Measurements from ENCODE around the gene ANP32B.

Gene ANP32B

GRCh38 chr9:98031935-98032334, 48.8 kb downstream of the ANP32B start:
- no peak for DNase-seq

DNA sequence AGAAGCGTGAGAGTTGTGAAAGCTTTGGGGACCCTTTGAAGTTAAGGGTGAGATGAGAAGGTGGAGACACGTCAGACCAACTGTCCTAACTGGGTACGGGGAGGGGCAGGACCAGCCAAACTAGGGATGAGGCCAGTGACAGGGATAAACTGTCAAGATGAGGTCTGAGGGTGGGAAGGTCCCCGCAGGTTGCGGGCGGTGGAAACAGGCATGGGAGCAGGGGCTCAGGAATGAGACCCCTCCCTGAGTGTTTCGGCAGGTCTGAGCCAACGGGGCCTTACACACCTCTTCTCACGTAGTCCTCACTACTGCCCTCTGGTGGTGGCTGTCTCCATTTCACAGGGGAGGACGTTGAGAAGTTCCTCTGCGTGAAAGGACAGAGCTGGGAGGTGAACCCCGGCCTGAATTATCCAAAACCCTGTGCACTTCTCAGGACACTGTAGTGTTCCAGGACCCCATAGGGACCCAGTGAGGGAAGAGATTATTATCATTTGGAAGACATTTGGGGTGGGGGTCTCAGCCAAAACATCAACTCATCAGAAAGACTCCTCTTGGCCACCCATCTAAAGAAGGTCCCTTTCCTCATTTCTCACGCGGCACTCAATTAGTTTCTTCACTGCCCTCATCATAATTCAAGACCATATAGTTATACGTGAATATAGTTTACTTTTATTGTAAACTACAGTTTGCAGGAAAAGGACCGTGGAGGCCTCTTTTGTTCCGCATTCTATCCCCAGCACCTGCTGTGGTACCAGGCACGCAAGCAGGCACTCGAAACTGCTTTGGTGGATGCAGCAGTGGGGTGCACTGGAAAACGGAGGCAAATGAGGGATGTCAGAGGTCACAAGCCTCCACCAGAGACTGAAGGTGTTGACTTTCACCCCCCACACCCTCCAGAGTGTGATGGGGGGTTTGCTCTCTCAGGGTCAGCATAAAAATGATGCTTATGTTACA, 51.7 kb downstream of the ANP32B start:
- peak; percentile 66 to 86 (median 84) for DNase-seq

GRCh38 chr9:98037357-98037756, 54.2 kb downstream of the ANP32B start:
- DNase-seq: no peak

- peak in 1 of 5 experiments; percentile 22 for DNase-seq
Observed at GRCh38 chr9:98038958-98039357, 55.8 kb downstream of the ANP32B start.

DNA sequence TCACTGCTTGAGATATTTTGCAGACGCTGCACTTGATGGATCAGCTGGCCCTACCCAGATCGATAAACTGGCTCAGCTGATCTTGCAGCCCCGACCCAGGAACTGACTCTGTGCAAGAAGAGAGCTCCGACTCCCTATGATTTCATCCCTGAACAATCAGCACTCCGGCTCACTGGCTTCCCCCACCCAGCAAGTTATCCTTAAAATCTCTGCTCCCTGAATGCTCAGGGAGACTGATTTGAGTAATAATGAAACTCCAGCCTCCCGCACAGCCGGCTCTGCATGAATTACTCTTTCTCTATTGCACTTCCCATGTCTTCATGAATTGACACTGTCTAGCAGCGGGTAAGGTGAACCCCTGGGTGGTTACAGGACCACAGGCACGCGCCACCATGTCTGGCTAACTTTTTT, 56.5 kb downstream of the ANP32B start:
- DNase-seq: peak in 1 of 5 experiments; percentile 27

GRCh38 chr9:98040212-98040611, 57.1 kb downstream of the ANP32B start:
- no peak for DNase-seq

DNA sequence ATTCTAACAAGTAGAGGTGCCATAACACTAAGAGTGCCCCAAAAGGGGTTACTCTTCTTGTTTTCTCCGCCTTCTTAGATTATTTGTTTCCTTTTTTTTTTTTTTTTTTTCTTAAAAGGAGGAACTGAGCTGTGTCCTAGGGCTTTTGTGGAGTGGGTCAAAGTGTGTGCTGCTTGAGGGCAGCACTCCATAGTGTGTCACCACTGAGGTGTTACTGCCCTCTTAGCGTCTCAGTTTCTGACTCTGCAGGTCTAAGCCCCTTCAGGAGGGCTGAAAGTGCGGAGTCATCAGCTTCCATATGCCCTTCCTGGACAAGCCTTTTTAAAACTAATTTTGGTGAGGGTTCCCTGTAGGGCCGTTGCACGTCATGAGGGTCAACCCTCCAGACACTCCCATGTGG, 60.8 kb downstream of the ANP32B start:
- DNase-seq: no peak

- peak in 2 of 5 experiments; percentile 57 to 85 for DNase-seq
Observed at GRCh38 chr9:98045234-98046179, 62.4 kb downstream of the ANP32B start.

DNA sequence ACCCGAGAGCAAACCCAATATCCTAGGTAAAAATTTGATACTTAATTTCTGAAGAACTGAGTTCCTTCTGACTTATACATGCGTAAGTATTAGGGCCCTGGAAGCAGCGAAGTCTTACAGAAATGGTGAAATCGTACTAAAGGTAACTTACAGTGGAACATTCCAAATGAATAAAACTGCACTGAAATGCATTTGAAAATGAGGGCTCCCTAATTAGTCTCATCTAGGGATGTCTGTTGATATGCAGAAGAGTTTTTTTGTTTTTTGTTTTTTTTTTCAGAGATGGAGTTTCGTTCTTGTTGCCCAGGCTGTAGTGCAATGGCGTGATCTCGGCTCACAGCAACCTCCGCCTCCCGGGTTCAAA, 63.0 kb downstream of the ANP32B start:
- DNase-seq: no peak

GRCh38 chr9:98047002-98047401, 63.9 kb downstream of the ANP32B start:
- DNase-seq: no peak

DNA sequence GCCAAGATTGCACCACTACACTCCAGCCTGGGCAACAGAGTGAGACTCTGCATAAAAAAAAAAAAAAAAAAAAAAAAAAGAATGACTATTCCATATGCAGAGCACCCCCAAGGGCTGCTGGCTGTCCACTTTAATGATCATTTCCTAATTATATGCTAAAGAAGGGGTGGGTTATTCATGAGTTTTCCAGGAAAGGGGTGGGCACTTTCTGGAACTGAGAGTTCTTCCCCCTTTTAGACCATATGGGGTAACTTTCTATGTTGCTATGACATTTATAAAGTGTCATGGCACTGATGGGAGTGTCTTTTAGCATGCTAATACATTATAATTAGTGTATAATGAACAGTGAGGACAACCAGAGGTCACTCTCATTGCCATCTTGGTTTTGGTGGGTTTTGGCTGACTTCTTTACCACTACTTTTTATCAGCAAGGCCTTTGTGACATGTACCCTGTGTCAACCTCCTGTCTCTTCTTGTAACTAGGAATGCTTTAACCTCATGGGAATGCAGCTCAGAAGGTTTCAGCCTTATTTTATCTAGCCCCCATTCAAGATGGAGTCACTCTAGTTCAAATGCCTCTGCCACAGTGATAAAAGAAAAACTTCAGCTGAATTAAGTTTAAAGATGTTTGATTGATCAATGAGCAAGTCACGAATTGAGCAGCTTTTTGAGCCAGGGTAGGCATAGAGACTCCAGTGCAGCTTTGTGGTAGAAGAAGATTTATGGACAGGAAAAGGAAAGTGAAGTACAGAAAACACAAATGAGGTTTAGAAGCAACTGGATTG, 66.3 kb downstream of the ANP32B start:
- DNase-seq: no peak

DNA sequence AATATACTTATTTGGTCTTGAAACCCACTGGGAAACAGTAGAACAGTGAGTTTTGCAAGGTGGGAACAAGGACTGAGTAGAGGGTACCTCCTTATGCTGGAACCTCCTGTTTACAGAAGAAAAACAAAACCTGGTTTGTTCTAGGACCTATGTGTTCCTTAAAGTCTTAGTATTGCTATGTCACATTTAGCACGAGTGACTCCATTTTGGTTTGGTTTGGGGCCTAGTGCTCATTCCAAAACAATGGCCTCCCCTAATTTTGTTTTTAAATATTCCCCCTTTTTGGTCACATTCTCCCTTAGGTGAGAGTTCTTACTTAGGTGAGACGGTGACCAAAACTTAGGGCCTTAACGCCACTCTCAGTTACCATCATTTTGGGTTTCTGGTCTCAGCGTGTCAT, 67.2 kb downstream of the ANP32B start:
- no peak for DNase-seq

GRCh38 chr9:98054376-98054951, 71.3 kb downstream of the ANP32B start:
- no peak for DNase-seq

- DNase-seq: peak; percentile 81 to 93 (median 85)
Observed at GRCh38 chr9:98056269-98057137, 73.4 kb downstream of the ANP32B start, which contains the start of gene NANS. Gene NANS (plus strand): TSS chr9:98056732. CDS start chr9:98056809, 77 bp downstream.

GRCh38 chr9:98057138-98057799, 74.1 kb downstream of the ANP32B start:
- DNase-seq: peak in 1 of 5 experiments; percentile 63

GRCh38 chr9:98062161-98062560, 79.0 kb downstream of the ANP32B start:
- no peak for DNase-seq

- no peak for DNase-seq
Observed at GRCh38 chr9:98064623-98065392, 81.7 kb downstream of the ANP32B start.

Data from T-helper 2 cell (primary cell).